ENCODE measurements around the gene GOT2.
"Not testable (repeated sequence)": the region's sequence is repeated elsewhere in the genome, so short reads cannot be mapped to it uniquely, and the experiment has no call there.

Gene GOT2

DNA sequence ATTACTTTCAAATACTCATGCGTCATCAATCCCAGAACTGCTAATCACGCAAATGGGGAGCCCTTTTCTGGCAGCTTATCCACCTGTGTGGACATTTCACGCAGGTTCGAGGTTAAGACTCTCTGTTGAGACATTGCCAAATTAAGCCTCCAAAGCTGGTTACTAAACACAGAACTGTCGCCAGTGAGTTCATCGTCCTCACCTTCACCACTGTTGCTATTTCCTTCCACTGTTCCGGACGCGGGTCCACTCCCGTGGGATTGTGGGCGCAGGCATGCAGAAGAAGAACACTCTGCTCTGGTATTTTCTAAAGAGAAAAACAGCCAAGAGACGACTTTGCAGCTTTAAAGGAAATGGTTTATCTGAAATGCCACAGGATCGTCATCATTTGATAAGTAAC, 16.1 kb downstream of the GOT2 start:
- no peak for DNase-seq

DNA sequence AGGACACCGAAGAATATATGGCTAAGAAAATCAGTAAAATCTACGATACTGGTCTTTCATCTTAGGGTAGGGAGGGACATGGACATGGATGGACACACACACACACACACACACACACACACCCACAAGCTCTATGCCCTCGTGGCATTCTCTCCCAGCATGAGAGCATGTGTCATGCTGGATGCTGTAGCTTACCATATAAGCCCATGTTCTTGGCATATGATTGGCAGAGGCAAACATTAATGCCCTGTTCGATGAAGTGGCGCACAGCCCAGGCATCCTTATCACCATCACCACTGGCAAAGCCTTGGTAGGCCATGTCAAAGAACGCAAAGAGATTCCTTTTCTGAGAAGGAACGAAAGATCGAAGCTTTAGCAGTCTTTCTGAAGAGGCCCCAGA, 17.6 kb downstream of the GOT2 start:
- no peak for DNase-seq

DNA sequence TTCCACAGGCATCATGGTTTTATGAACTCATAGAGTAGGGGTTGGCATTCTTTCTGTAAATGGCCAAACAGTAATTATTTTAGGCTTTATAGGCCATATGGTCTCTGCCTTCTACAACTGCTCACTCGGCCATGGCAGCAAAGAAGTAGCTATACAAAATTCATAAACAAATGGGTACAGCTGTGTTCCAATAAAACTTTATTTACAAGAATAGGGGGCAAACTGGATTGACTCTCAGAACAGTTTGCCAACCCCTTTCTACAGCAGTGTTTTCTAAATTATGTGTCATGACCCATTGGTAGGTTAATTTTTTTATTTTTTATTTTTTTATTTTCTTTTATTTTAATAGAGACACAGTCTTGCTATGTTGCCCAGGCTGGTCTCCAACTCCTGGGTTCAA, 20.4 kb downstream of the GOT2 start:
- no peak for DNase-seq

DNA sequence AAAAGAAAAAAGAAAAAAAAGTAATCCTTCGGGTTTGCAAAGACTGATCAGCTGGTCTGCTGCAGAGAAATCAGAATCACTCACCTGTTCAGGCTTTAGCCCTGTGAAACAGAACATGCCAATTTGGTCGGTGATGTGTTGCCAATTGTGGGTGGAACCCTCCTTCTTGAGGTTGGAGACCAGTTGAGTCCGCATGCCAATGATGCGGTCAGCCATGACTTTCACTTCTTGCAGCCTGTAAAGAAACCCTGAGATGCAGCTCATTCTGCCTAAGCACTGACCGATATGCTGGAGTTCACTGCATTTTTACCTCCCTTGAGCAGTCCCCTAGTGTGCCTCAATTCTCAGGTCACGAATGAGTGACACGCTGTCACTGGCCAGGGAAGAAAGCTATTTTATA, 24.8 kb downstream of the GOT2 start:
- DNase-seq = no peak

DNA sequence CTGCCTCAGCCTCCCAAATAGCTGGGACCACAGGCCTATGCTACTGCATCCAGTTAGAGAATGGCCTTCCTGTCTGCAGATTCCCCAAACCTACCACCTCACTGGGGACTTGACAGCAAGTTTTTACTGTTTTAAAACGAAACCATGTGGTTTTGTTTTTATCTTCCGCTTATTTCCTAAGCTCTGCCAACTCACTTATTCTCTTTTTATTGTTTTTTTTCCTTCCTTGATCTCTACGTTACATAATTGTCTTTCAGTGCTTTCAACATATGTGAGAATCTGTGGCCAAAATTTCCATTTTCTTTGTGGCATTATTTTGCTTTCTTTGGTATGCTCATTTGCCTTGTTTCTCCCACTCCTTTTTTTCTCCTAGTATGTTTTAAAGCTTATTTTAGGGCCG, 35.0 kb downstream of the GOT2 start:
- DNase-seq = peak in 1 of 5 experiments; percentile 43

DNA sequence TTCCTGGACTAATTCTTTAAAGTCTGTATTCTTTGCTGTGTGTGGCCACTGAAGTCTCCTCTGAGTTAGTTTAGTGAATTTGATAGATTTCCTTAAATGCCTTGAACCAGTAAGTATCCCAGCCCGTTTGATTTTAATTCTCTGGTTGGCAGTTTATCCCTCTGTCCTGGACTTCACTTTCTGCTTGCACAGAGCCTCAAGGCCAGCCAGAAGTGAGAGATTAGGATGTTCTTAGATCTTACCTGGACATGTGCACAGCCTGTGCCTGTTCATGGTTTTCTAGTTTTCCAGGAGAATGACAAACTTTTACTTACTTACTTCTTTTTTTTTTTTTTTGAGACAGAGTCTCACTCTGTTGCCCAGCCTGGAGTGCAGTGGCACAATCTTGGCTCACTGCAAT, 38.7 kb downstream of the GOT2 start:
- DNase-seq = no peak

DNA sequence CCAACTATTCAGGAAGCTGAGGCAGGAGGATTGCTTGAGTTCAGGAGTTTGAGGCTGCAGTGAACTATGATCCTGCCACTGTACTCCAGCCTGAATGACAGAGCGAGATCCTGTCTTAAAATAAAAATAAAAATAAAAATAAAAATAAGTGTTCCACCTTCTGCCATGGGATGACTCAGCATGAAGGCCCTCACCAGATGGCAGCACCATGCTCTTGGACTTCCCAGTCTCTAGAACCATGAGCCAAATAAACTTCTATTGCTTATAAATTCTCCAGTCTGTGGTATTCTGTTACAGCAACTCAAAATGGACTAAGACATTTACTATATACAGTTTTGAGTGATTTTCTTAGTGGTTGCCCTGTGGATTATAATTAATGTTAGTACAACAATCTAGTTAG, 41.7 kb downstream of the GOT2 start:
- no peak for DNase-seq

DNA sequence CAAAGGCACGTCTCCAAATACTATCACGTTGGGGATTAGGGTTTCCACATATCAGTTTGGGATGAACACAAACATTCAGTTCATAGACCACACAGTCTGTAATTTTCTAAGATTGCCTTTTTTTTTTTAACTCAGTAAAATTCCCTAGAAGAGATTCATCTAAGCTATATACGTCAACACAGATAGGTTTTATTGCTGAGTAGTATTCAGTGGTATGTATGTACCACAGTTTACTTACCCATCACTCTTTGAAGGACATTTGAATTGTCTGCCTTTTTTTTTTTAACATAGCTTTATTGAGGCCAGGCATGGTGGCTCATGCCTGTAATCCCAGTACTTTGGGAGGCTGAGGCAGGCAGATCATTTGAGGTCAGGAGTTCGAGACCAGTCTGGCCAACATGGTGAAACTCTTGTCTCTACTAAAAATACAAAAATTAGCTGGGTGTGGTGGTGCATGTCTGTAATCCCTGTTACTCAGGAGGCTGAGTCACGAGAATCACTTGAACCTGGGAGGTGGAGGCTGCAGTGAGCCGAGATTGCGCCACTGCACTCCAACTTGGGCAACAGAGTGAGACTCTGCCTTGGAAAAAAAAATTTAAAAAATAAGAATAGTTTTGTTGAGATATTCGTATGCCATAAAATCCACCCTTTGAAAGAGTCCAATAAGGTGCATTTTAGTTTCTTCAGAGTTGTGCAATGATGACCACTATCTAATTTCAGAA, 47.0 kb downstream of the GOT2 start:
- DNase-seq = not testable (repeated sequence)

DNA sequence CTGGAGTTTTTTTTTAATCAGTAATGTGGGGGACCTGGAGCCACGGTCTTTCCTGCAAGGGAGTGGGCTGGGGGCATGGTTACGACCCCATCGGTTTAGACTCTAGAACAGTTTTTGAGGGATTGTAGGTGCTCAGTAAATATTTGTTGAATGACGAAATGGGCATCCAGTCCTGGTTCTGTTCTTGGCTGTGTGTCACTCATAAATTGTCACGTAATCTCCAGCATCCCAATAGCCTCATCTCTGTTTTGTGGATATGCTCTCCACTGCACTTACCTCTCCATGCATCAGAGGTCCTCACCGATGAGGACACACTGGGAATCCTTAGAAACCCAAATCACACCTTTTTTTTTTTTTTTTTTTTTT, 49.0 kb downstream of the GOT2 start:
- no peak for DNase-seq

DNA sequence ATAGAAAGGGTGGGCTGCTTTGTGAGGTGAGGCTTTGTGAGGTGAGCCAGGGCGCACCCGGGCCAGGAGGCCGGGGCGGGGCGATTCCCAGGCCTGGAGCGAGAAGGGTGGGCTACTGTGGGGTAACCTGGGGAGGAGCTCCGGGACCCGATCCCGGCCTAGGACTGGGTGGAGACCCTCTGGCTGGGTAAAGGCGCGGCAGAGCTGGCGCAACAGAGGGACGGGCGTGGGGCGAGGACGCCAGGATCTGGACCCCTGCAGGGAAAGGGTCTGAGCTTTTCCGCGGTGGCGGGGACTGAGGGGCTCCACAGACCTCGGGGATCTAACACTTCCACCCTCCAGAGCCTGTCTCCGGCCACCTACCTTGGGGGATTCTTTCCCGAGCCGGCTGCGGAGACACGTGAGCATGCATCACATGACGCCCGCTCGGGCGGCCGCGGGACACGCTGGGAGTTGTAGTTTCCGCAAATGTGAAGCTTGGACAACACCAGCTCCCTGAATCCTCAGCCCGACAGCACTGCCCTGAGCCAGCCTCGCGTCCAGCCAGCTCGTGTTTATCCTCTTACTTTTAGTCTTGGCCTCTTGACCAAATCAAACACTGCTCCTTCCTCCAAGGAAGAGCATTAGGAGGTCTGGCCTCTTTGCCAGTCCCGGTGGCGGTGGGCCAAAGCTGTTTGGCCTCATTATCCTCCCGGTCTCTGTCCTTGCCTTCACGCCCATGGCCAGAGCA, 49.6 kb downstream of the GOT2 start, which contains the start of gene SLC38A7:
TSS of gene SLC38A7 (minus strand) at position 417 of the 730 bp plus-strand sequence. CDS start 4,644 bp downstream, outside the sequence.
- DNase-seq = peak; percentile 30 to 74 (median 55)

DNA sequence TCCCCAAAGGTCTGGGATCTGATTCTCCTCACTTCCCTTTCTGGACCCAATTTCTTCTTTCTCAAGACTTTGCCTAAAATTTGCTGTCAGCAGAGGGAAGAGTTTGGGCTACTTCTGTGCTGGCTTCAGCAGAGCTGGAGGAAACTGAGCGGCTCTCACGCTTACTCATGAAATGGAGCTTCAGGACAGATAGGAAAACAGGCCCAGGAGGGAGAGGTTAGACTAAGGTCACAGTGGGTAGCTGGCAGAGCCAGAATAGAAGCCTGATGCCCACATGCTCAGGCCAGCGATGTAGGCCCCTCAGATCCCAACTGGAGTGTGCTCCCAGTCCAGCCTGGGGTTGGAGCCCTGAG, 50.1 kb downstream of the GOT2 start:
- DNase-seq = no peak

DNA sequence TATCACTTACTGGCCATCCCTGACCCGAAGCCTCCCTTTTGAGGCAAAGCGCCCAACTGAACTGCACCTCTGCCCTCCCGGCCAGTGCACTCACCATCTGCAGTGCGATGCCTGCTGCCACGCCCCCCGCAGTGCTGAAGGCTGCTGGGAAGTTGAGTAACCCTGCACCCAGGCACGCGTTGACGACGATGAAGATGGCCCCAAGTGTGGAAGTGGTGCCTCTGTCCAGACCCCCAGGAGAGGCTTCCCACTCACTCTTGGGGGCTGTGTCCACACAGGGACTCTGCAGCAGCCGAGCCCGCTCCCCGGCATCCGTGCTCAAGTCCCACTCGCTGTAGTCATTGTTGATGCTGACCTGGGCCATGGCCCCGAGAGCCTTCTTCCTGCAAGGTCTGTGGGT, 54.4 kb downstream of the GOT2 start:
- no peak for DNase-seq

DNA sequence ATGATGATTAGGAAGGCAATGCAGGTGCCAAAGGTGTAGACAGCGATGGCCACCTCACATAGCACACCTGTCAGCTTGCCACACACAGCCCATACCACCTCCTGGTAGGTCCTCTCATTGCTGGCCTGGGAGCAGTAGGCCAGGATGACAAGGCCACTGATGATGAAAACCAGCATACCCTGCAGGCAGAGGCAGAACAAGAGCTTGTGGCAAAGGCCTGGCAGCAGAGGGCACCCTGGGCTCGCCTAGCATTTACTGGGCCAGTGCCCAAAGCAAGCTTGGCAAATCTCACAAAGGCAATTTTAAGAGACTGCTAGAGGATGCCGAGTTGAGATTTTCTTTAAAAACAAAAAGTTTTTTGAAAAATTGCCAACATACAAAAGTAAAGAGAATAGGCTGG, 55.4 kb downstream of the GOT2 start:
- peak in 1 of 5 experiments; percentile 37 for DNase-seq

DNA sequence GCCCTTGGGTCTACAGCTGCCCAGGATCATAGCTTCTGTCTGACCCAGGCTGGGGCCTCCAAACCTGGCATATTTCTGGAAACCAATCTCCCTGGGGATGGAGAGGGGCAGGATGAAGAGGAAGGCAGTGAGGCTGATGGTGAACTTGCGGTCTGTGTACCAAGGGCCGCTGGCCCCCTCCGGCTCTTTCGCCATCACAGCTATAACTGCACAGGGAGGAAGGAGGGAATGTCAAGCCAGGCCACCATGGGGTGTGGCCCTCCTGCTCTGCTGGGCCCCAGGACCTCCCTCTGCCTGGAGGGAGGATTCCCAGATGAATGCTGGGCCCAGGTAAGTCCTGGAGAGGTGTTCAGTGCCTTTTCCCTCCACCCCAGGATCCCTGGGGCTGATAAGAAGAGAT, 55.8 kb downstream of the GOT2 start:
- no peak for DNase-seq

DNA sequence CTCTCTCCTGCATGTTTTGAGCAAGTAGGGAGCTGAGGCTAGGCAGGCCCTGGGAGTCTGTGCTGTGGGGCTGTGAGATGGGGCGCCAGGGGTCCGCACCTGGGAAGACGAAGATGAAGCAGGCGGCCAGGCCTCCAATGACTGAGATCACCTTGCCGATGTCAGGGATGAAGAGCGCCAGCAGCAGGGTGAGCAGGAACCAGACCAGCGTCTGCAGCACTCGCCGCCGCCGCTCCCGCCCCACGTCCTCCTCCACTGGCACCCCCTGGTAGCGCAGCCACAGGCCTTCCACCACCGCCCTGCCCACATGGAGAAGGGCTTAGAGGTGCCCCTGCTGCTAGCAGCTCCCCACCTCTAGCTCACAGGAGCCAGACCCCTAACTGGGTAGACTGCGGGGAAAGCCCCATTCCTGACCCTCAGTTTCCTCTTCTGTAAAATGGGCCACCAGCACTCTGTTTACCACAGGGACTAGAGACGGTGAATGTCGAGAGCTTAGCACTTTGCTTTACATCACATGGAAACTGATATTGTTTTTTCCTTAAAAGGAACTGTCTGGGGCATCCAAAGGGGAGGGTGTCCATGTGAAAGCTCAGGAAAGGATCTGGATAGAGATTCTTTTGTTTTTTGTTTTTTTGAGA, 63.1 kb downstream of the GOT2 start:
- DNase-seq = no peak

DNA sequence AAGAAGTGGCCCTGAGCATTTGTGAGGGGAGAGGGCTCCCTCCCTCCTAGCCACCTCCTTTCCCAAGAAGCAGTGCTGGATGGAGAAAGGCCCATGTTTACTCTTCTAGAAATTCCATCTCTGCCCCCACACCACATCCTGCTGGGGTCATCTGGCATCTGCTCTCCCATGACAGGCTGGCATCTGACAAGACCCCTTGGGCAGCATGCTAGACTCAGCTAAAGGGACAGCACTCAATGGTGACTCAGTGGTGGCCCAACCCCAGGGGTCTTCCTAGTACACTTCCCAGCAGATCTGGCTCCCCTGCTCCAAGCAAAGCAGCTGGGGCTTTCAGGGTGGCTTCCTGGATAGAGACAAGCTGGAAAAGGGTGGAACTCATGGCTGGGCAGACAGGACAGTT, 63.9 kb downstream of the GOT2 start:
- DNase-seq = no peak

DNA sequence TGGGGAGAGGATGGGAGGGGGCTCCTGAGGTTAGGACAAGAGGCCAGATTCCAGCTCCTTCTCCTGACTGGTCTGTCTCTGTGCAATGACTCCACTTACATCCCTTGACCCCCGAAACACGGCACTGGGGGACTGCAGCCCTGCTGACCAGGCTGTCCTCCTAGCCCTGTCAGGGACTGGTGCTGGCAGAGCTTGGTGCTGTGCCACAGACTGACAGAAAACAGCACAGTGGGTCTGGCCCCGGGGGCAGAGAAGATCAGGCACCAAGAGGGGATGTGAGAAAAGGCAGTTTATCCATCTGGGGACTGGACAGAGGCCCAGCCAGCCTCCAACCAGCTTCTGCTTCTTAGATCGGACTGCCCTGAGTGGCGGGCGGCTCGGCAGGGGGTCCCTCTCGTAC, 68.9 kb downstream of the GOT2 start:
- no peak for DNase-seq

DNA sequence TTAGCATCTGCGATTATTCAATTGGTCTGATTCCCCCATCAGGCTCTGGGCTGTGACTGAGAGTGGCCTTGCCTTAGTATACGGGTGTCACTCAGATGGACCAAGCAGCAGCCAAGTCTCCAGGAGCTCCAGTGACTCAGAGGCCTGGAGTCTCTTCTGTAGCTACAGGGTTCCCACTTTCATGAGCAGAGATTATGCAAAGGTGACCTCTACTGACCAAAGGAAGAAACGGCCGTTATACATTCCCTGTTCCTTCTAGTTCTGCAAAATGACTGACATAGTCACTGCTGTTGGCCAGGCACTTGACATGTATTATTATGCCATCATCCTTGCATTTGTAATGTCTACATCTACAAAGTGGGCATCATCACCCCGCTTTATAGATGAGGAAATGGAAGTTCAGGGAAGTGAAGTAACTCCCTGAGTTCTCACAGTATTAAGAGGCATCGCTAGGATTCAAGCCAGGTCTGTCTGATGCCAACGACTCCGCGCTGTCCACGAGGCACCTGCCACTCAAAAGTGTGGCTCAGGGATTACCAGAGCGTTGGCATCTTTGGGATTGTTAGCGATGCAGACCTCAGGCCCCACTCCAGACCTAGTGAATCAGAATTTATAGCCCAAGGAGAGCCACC, 72.8 kb downstream of the GOT2 start:
- peak in 1 of 5 experiments; percentile 36 for DNase-seq

DNA sequence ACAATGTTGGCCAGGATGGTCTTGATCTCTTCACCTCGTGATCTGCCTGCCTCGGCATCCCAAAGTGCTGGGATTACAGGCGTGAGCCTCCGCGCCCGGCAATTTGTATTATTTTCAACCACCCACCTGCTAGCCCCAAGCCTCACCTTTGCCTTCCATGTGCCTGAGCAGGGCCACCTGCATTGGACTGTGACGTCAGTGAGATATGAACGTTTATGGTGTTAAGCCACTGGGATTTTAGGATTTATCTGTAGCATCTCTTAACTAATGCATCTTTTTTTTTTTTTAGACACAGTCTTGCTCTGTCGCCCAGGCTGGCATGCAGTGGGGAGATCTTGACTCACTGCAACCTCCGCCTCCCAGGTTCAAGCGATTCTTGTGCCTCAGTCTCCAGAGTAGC, 74.2 kb downstream of the GOT2 start:
- not testable (repeated sequence) for DNase-seq

DNA sequence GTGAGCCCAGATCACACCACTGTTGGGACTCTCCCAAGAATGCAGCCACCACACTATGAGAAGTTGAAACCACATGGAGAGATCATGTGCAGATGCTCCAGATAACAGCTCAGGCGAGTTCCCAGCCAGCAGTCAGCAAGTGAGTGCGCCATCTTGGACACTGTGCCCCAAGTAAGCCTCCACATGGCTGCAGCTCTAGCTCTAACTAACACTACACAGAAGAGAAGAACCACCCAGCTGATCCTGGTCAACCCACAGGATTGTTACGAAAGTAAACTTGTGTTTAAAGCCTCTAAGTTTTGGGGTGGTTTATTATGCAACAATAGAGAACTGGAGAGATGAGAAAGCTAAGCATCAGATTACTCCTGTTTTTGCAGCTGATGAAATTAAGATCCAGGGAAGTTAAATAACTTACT, 75.3 kb downstream of the GOT2 start:
- DNase-seq = no peak

Measured in T-helper 2 cell (primary cell).